SH-SY5Y (cell line): ENCODE data around the gene DGCR6.

Experiments used
- GATA2 ChIP-seq: IDR thresholded peaks from 2 replicates; pipeline ENCODE4 v1.6.1; 2011; ENCODE audit warnings: mild to moderate bottlenecking, low read depth, low read length
- GATA3 ChIP-seq: IDR thresholded peaks from 2 replicates; pipeline ENCODE4 v1.6.1; 2011; ENCODE audit warnings: low read depth, mild to moderate bottlenecking, low read length, moderate library complexity

DNA sequence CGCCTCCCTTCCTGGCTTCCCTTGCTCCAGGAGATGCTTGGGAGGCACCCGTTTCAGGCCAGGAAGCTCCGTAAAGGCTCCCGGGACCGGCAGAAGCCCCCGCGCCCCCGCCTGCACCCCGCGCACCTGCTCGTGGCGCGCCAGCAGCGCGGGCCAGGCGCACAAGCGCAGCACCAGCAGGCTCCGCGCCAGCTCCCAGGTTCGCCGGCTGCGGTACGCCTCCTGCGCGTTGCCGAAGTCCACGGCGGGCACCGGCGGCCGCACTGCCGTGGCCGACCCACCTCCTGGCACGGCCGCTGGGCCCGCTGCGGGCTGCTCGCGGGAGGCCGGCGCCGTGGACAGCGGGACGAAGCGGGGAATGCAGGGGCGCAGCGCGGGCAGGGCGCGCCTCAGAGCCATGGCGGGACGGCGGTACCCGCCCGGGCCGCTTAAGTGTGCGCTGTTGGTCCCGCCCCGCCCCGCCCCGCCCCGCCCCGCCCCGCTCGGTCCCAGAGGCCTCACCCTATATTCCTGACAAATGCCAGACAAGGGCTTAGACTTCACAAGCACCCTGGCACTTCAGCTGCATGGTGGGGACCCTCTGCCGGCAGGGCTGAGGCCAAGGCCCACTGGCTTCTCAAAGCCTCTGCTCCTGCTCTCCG lies 29.9 kb downstream of the DGCR6 start, which contains the start of gene PRODH:
- no peak for TF ChIP-seq GATA2
- no peak for TF ChIP-seq GATA3
